ENCODE results near the gene LRRC72.

The LRRC72 gene

GRCh38 chr7:16627236-16627635, 100.6 kb downstream of the LRRC72 start:
- no peak for DNase-seq (ENCODE audit: low spot score)

GRCh38 chr7:16630654-16631053, 104.0 kb downstream of the LRRC72 start:
- DNase-seq (ENCODE audit: low spot score), result no peak

All from kidney tubule cell (primary cell).